A549 (cell line): ENCODE results near the gene LRRC45. TPM values are rescaled to one million over a fixed set of nuclear protein-coding genes. Genes with fewer than 3 reads are reported as not detected.

ENCODE experiments used
- ATAC-seq, 2 experiments: fragments of 200-7000 bp in 1 of 2; fragments of >200 bp in 1 of 2; cut with Nextera tagmentation in 1 of 2; cut with Tn5 transposase in 1 of 2; 3 replicates each; pipeline versions ENCODE4 v1.8.0 to v1.9.1; 2018 to 2020; ENCODE audit warnings: mild to moderate bottlenecking in 1 of 2, moderate library complexity in 1 of 2
- CTCF ChIA-PET: fragments of 300-600 bp; sonication (Branson Sonifier 250); formaldehyde crosslinking; extraction: SDS; loops from one replicate; lab custom pipeline; 2021; ENCODE audit warnings: antibody characterized with exemption, inconsistent platforms; lab: Yijun Ruan, JAX
- POLR2A ChIA-PET: fragments of 350-600 bp; formaldehyde crosslinking; extraction: SDS; loops from one replicate; lab custom pipeline; 2021; ENCODE audit warnings: antibody characterized with exemption, inconsistent platforms; lab: Yijun Ruan, JAX
- DNase-seq, 2 experiments: peaks; one replicate each; pipeline versions ENCODE4 v3.0.0 to v3.0.0-alpha.2; 2011 to 2016; ENCODE audit warnings: low read depth in 1 of 2, low spot score in 1 of 2
- FAIRE-seq: peaks from 2 replicates; lab custom pipeline; 2011; peaks lifted over from hg19 to GRCh38; lab: Jason Lieb, UNC
- H3K27ac ChIP-seq, 2 experiments: fragments of >200 bp; sonication (Bioruptor Twin); formaldehyde crosslinking; 3 replicates each; pipeline ENCODE4 v1.5.1; 2016 to 2017
- H3K4me1 ChIP-seq: fragments of >200 bp; sonication (Bioruptor Twin); formaldehyde crosslinking; 3 replicates; pipeline ENCODE4 v1.6.1; 2016
- H3K4me2 ChIP-seq: fragments of >200 bp; sonication (Bioruptor Twin); formaldehyde crosslinking; 3 replicates; pipeline ENCODE4 v1.6.1; 2016
- H3K4me3 ChIP-seq: fragments of >200 bp; sonication (Bioruptor Twin); formaldehyde crosslinking; 3 replicates; pipeline ENCODE4 v1.5.1; 2016
- H3K9me3 ChIP-seq: fragments of >200 bp; sonication (Bioruptor Twin); formaldehyde crosslinking; 3 replicates; pipeline ENCODE4 v1.6.1; 2016
- CEBPB ChIP-seq, 2 experiments: fragments of >200 bp in 1 of 2; sonication (Bioruptor Twin) in 1 of 2; formaldehyde crosslinking in 1 of 2; IDR thresholded peaks; 2 replicates each; pipeline ENCODE4 v1.6.1; 2012 to 2016
- CHD2 ChIP-seq: fragments of 150-350 bp; IDR thresholded peaks from 2 replicates; pipeline ENCODE4 v1.6.1; 2014; ENCODE audit warnings: low read length; ENCODE audit not compliant: partially characterized antibody
- FOSB ChIP-seq: fragments of 250-450 bp; sonication (Bioruptor Pico); IDR thresholded peaks from 2 replicates; pipeline ENCODE4 v1.5.0; 2020; ENCODE audit warnings: mild to moderate bottlenecking, moderate library complexity
- FOXS1 ChIP-seq: fragments of 250-450 bp; sonication (Bioruptor Pico); IDR thresholded peaks from 2 replicates; pipeline ENCODE4 v1.5.0; 2020; ENCODE audit warnings: mild to moderate bottlenecking, moderate library complexity
- HEYL ChIP-seq: fragments of 250-450 bp; sonication (Bioruptor Pico); IDR thresholded peaks from 2 replicates; pipeline ENCODE4 v1.8.0; 2021; ENCODE audit warnings: mild to moderate bottlenecking, moderate library complexity
- HOXA7 ChIP-seq: fragments of 250-450 bp; sonication (Bioruptor Pico); IDR thresholded peaks from 2 replicates; pipeline ENCODE4 v1.5.0; 2020; ENCODE audit warnings: mild to moderate bottlenecking, moderate library complexity
- HOXB5 ChIP-seq: fragments of 250-450 bp; sonication (Bioruptor Pico); IDR thresholded peaks from 2 replicates; pipeline ENCODE4 v1.5.0; 2020; ENCODE audit warnings: mild to moderate bottlenecking, moderate library complexity
- JUN ChIP-seq, 2 experiments: fragments of >200 bp; sonication (Bioruptor Twin); formaldehyde crosslinking; IDR thresholded peaks; 2 replicates in 1 of 2; 3 replicates in 1 of 2; pipeline ENCODE4 v1.6.1; 2016 to 2017
- PBX3 ChIP-seq: IDR thresholded peaks from 2 replicates; pipeline ENCODE4 v1.6.1; 2012
- POLR2AphosphoS2 ChIP-seq: conservative IDR thresholded peaks from 2 replicates; pipeline ENCODE4 v1.6.1; 2012; ENCODE audit warnings: low read length, improper control_type of control experiment, inconsistent platforms
- RCOR1 ChIP-seq: fragments of 150-350 bp; IDR thresholded peaks from 2 replicates; pipeline ENCODE4 v1.6.1; 2014; ENCODE audit warnings: antibody characterized with exemption, low read length, low read depth
- RFX5 ChIP-seq: fragments of 450-650 bp; IDR thresholded peaks from 2 replicates; pipeline ENCODE4 v1.7.1; 2014; ENCODE audit warnings: antibody characterized with exemption, mild to moderate bottlenecking, moderate library complexity
- SMC3 ChIP-seq: fragments of >200 bp; sonication (Bioruptor Twin); formaldehyde crosslinking; IDR thresholded peaks from 3 replicates; pipeline ENCODE4 v1.6.1; 2018; ENCODE audit warnings: inconsistent platforms
- TP53 ChIP-seq: fragments of 250-450 bp; sonication (Bioruptor Pico); IDR thresholded peaks from 2 replicates; pipeline ENCODE4 v1.5.0; 2021; ENCODE audit warnings: mild to moderate bottlenecking, moderate library complexity
- ZNF302 ChIP-seq: fragments of 250-450 bp; sonication (Bioruptor Pico); IDR thresholded peaks from 2 replicates; pipeline ENCODE4 v1.9.0; 2021; ENCODE audit warnings: inconsistent platforms, mild to moderate bottlenecking, moderate library complexity
- WGBS: methylation state at CpG from one replicate; pipeline ENCODE4 v1.1.6; 2017; ENCODE audit errors: missing lambda C conversion rate; 5-methylcytosine and 5-hydroxymethylcytosine counted together
- polyA plus RNA-seq, 4 experiments: library from polyadenylated mRNA; depleted of rRNA in 3 of 4; stranded (reverse); fragments of >200 nt; fragmentation: RNase III in 1 of 4; extraction: RNeasy Plus Mini Kit Qiagen cat#74134 plus additional on column Dnase treatment in 1 of 4; gene quantifications; 2 replicates in 3 of 4; 3 replicates in 1 of 4; pipeline ENCODE4 v1.2.3, GENCODE V29; 2011 to 2017

LRRC45 gene
- polyA plus RNA-seq, 2 of the 4 experiments (the other 2 are of a cell fraction), result 6.4 to 24.5 TPM

- Histone ChIP-seq H3K27ac (no peak overlapping the region), H3K4me1 (no peaks in the 10 kb centered on the region), H3K4me2 (no peak overlapping the region), H3K9me3 (no peaks in the 10 kb centered on the region)
- CTCF ChIA-PET, result interaction anchor here (0.7 to 2.3 kb wide), 8 partner anchors 9 to 117 kb away, joined by 3 to 19 read pairs (median 3); partner anchors contain the start of genes DCXR and RAC3
- no peak for DNase-seq
- 89% methylated on average over 25 of the region's 25 CpGs for WGBS
- POLR2A ChIA-PET, result interaction anchor here (1.2 kb wide), 1 partner anchor 11 kb away, joined by 3 read pairs; no protein-coding TSS in a partner anchor
- TF ChIP-seq POLR2AphosphoS2 (0 out of 2 replicates have a peak, but pooled peaks have one; percentile 2), TP53 (CRISPR knock-in tag) (0 out of 2 replicates have a peak, but pooled peaks have one; percentile 41), ZNF302 (CRISPR knock-in tag) (no peak), FOSB (CRISPR knock-in tag) (0 out of 2 replicates have a peak, but pooled peaks have one; percentile 48), PBX3 (peak; percentile 50; the same call in 1 of the 2 replicates), JUN (IDR thresholded peaks at IDR 0.05) (peak in 1 of 2 experiments; percentile 3; a peak in 1 of 5 replicates), HEYL (CRISPR knock-in tag) (no peak)
- TF ChIP-seq, all 56 proteins: peak for 5
- ATAC-seq, result peak; percentile 14; a peak in 3 of 6 replicates
- FAIRE-seq, result no peak
- H3K4me3 ChIP-seq, result no peak overlapping the region
These were observed 53.1 kb downstream of the LRRC45 start for GRCh38 chr17:82076018-82076784.

GRCh38 chr17:82076785-82077591 is 53.9 kb downstream of the LRRC45 start:
- H3K4me1 ChIP-seq, result no peaks in the 10 kb centered on the region
- DNase-seq (no peak), ATAC-seq (peak; percentile 52 to 58), FAIRE-seq (no peak)
- no peak overlapping the region for H3K27ac ChIP-seq
- ChIA-PET POLR2A (interaction anchor here (1.2 kb wide), 1 partner anchor 10 kb away, joined by 3 read pairs; no protein-coding TSS in a partner anchor), CTCF (interaction anchor here (1.0 to 2.3 kb wide), 7 partner anchors 9 to 118 kb away, joined by 3 to 19 read pairs (median 3); partner anchors contain the start of genes DCXR and RAC3)
- no peaks in the 10 kb centered on the region for H3K9me3 ChIP-seq
- WGBS, result 88% methylated on average over 18 of the region's 21 CpGs
- H3K4me3 ChIP-seq, result no peak overlapping the region
- no peak overlapping the region for H3K4me2 ChIP-seq
- TF ChIP-seq SMC3, result no peak
- no peak for TF ChIP-seq CHD2
- peak; percentile 32; the same call in 1 of the 2 replicates for TF ChIP-seq POLR2AphosphoS2
- no peak for TF ChIP-seq HOXB5 (CRISPR knock-in tag)
- TF ChIP-seq JUN (IDR thresholded peaks at IDR 0.05), result no peak; a peak in 2 of 5 replicates

GRCh38 chr17:82077617-82078358 is 54.7 kb downstream of the LRRC45 start:
- H3K4me3 ChIP-seq, result no peak overlapping the region
- no peaks in the 10 kb centered on the region for H3K4me1 ChIP-seq
- ChIA-PET POLR2A (interaction anchor here (1.2 kb wide), 1 partner anchor 9 kb away, joined by 3 read pairs; no protein-coding TSS in a partner anchor), CTCF (interaction anchor here (1.2 to 2.3 kb wide), 7 partner anchors 8 to 118 kb away, joined by 3 to 19 read pairs (median 5); partner anchors contain the start of genes DCXR and RAC3)
- no peak overlapping the region for H3K27ac ChIP-seq
- H3K4me2 ChIP-seq, result no peak overlapping the region
- no peak for TF ChIP-seq RCOR1
- TF ChIP-seq RFX5, result no peak
- 0 out of 2 replicates have a peak, but pooled peaks have one; percentile 19 for TF ChIP-seq HOXA7 (CRISPR knock-in tag)
- TF ChIP-seq FOXS1 (CRISPR knock-in tag), result no peak
- TF ChIP-seq PBX3, result peak; percentile 31; the same call in 1 of the 2 replicates
- TF ChIP-seq TP53 (CRISPR knock-in tag), result 0 out of 2 replicates have a peak, but pooled peaks have one; percentile 22
- no peak for TF ChIP-seq CEBPB (IDR thresholded peaks at IDR 0.05)
- H3K9me3 ChIP-seq, result no peaks in the 10 kb centered on the region
- no peak for FAIRE-seq
- peak in 1 of 2 experiments; percentile 2; a peak in 3 of 6 replicates for ATAC-seq
- no peak for DNase-seq
- WGBS, result 79% methylated on average over 27 of the region's 28 CpGs
